NCI-H446 (cell line): ENCODE data around the gene DNMBP.
A peak's percentile ranks its signal among the peaks of the same experiment; 100 is the strongest.
"Not testable (repeated sequence)": the region's sequence is repeated elsewhere in the genome, so short reads cannot be mapped to it uniquely, and the experiment has no call there.

ENCODE experiments used
- DNase-seq, 2 experiments: peaks; one replicate each; lab custom pipeline; 2025; lab: John Stamatoyannopoulos, UW

Gene DNMBP

GRCh38 chr10:99993701-99994689, 15.8 kb downstream of the DNMBP start:
- DNase-seq = peak in 1 of 2 experiments; percentile 48

- not testable (repeated sequence) for DNase-seq
These were observed 24.1 kb downstream of the DNMBP start for GRCh38 chr10:99985637-99986036.

DNA sequence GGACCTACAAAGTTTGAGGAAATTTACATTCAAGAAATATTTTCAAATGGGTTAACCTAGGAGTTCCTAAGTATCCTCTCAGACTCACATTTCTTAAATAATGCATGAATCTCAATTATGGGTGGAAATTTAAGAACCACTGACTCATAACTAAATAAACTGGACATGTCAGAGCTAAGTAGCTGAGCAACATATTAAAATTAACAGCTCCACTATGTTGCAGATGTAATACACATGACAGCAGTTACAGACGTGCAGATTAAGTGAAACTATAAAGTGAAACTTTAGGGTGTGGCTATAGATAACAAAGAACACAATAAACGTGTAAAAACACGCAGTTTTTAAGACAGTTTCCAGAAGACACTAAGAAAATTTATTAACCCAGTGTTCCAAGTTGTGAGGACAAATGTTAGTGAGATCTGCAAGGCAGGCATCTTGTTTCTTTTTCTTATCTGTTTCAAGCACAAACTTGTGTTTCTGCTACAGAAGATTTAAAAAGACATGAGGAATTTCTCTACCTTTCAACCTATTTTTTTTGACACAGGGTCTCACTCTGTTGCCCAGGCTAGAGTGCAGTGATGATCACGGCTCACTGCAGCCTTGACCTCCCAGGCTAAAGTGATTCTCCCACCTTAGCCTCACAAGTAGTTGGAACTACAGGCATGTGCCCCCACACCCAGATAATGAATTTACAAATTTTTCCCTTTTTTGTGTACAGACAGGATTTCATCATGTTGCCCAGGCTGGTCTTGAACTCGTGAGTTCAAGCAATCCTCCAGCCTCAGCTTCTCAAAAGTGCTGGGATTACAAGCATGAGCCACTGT, 25.3 kb downstream of the DNMBP start:
- no peak for DNase-seq

DNA sequence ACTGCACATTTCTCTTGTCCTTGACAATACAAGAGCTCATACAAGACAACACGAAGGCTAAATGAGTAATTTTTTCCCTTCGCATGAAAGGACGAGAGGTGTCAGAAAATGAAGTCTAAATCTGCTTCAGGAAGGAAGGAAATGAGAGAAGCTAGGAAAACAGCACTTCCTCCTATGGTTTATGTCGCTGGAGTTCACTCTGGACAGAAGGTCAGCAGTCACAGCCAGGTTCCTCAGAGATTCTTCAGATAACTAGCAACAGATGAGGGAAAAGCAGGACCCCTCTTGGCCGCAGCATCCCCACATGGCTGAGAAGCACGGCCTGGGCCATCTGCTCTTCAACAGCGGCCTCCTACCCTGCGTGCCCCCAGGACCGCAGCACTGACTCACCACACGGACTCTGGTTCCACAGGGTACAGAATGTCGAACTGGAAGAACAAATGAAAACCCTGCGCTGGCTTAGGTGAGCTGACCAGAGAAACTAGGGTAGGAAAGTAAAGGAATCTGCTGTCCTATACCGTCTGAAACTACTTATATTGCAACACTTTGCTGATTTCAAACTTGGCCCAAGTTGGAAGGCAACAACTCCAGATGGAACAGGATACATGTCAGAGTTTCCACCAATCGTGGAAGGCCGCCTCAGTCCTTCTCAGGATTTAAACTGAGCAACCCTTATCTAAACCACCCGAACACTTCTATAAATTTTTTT, 26.3 kb downstream of the DNMBP start:
- peak; percentile 39 to 66 for DNase-seq

- no peak for DNase-seq
These were observed 27.0 kb downstream of the DNMBP start for GRCh38 chr10:99982728-99983127.

DNA sequence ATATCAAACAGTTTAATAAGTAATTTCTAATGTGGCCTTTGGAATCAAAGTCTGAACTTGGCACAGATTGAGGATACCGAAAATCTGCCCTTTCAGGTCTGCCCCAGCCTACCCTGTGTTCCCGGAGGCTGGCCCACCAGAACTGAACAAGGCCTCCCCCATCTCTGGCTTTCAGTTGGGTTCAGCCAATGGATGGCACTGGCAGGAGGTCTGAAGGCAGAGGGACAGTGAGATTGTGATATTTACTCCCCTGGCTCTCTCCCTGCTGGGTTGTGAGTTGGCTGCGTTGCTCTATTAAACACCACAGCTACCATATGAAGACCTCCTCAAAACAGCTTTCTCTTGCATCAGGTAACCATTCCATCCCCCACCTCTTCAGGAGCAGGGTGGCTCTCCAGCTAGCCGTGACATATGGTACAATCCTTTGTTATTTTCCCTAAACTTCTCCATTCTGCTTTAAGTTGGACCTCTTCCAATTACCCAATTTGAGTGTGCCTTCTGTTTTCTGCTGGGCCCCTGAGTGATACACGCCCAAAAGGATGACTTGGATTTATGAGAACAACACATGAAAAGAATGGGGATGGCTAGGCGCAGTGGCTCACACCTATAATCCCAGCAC, 28.1 kb downstream of the DNMBP start:
- peak; percentile 25 to 85 for DNase-seq

GRCh38 chr10:99979066-99979685, 30.6 kb downstream of the DNMBP start:
- DNase-seq = no peak

GRCh38 chr10:99977916-99978315, 31.8 kb downstream of the DNMBP start:
- no peak for DNase-seq

DNA sequence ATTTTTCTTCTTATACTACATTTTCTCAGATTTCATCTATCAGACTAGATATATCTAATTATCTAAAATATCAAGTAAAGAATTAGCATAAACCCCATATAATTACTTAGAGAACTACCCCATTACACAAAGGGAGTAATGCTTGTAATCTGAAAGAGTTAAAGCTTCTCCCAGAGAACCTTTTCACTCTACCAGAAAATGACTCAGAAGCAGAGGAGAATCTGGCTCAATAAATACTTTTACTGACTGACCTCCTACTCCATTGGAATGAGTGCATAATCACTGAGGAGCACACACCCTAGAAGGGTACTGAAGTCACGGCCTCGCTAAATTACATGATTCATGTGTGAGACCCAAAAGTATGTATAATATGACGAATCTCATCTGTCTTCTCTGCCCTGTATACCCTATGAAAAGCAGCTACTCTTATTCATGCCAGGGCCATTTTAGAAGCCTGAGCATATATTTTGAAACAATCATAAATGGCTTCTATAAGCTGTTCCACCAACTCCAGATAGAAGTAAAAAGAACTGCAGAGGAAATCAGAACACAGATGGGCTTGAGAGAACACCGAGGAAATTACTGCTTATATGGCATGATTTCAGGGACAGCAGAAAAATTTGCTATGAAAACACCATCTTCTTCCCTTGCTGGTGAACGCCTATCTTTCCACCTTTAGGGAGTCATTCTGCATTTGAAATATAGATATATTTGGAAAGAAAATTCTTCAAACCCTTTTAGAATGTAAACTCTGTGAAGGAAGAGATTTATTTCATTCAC, 32.7 kb downstream of the DNMBP start:
- no peak for DNase-seq

DNA sequence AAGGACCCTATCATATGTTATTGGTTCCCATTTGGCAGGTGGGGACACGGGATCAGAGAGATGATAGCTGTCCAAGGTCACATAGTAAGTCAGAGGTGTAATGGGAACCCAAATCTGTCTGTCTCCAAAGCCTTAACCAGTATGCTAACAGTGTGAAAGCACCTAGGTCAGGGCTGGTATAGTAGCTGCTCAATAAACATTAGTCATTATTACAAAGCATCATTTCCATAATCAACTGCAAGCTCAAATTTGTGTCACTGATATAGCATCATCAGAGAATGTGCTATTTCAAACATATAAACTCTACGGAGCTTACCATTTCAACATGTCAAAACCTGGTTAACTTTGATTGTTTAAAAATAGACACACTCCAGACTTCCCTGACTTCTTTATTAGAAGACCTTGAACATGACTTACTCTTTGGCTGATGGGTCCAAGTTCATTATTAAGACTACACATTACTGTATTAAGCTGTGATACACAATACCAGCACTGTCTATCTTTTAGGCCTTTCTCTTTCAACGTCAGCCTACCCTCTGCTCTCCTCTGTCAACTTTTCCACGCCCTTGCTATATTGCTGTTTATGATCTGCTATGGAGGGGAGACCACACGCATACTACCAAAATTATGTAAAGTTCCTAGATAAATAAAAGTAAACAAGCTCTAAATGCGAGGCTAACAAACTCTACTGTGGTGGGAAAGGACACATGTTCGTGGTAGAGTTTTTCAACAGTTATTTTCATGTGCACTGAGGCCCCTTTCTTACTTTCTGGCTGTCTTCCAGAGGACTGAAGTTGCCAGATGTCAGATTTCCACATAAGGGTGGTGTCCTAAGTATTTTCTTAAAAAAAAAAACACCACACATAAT, 33.6 kb downstream of the DNMBP start:
- DNase-seq = peak; percentile 7 to 41

- no peak for DNase-seq
These were observed 34.5 kb downstream of the DNMBP start for GRCh38 chr10:99975106-99975829.

- DNase-seq = no peak
These were observed 36.6 kb downstream of the DNMBP start for GRCh38 chr10:99973190-99973589.

DNA sequence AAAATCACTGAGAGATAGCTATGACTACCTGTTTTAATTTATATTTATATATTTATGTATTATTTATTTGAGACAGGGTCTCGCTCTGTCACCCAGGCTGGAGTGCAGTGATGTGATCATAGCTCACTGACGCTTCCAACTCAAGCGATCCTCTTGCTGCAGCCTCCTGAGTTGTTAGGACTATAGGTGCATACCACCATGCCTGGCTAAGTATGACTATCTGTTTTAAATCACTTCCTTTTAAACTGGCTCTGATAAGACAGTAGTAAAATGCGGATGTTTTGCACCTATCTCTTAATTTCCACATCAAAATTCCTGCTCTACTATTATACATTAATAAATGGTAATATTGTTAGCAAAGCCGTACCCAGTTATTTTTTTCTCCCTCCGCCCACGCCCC, 41.8 kb downstream of the DNMBP start:
- DNase-seq = no peak

DNA sequence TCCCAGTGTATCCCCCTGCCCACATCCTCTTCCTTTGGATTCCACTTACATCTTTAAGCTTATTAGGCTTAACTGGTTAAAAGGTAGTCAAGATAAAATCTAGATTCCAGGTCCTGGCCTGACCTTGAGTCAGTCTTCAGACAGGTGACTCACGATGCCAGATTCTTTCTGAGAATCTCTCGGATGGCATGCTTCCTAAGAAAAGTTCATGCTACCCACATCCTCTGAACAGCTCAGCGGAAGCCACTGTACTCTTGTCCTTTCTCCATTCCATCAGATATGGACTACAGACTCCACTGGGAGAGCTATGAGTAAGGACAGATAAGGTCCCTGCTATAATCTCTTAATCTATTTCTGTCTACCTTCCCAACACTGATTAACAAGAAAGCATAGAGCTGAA, 43.4 kb downstream of the DNMBP start:
- no peak for DNase-seq

DNA sequence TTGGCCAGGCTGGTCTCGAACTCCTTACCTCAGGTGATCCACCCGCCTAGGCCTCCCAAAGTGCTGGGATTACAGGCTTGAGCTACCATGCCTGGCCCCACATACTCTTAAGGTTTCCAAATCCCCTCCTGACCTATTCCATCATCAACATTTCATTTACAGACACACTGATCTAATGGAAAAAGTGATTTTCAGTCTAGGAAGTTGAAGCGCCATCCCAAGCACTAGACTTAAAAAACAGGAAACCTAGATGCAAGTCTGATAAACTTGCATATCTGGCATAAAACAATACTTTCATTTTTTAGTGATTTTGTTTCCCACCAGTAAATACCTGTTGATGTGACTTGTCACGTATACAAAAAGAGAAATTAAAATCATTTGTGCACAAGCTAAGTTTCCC, 44.0 kb downstream of the DNMBP start:
- DNase-seq = no peak

DNA sequence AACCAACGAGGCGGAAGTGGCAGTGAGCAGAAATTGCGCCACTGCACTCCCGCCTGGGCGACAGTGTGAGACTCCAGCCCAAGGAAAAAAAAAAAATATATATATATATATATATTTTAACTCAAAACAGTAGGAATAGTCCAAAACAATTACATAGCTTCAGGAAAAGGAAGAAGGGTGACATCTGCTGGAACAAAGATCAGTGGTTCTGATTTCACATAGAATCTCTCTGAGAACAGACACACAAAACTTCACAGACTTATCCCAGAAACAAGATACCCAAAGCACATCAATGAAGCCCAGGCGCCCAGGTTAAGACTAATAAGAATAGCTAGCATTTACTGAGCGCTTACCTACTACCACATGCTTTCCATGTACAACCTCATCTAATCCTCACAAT, 45.0 kb downstream of the DNMBP start:
- no peak for DNase-seq

DNA sequence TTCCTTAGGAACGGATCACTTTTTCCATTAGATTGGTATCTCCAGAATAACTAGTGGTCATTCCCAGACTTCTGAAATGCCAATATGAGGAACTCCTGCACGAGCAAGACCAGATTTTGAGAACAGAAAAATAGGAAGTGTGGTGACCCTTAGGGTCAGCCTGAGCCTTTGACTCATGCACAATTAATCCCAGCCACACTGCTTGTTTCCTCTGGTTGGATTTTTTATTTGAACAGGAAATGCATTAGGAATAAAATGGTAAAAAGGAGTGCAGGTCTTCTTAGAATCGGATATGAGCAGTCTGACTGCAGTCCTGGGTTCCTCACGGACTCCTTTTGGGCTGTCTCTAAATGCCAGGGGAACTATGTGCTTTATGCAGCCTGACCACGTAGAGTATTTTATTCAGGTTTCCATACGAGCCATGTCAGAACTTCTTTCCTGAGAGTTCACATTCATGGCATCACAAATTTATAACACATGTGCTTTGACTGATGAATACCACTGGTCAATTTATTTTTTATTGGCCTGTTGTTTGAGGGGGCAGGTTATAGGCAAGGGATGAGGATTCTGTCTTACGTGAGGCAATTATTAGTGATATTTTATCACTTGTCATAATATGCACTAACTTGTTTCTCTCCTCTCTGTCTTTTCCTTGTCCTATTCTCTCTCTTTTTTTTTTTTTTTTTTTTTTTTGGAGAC, 46.1 kb downstream of the DNMBP start:
- DNase-seq = not testable (repeated sequence)

GRCh38 chr10:99958806-99959205, 50.9 kb downstream of the DNMBP start:
- DNase-seq = no peak
